HG03432 (cell line): ENCODE data around the gene CCDC24.
A peak's percentile ranks its signal among the peaks of the same experiment; 100 is the strongest.

Experiments used
- ATAC-seq: cut with Tn5 transposase; IDR thresholded peaks from one replicate; pipeline ENCODE4 v1.9.1; 2021; ENCODE audit warnings: mild to moderate bottlenecking, moderate library complexity; ENCODE audit not compliant: unreplicated experiment

Gene CCDC24

DNA sequence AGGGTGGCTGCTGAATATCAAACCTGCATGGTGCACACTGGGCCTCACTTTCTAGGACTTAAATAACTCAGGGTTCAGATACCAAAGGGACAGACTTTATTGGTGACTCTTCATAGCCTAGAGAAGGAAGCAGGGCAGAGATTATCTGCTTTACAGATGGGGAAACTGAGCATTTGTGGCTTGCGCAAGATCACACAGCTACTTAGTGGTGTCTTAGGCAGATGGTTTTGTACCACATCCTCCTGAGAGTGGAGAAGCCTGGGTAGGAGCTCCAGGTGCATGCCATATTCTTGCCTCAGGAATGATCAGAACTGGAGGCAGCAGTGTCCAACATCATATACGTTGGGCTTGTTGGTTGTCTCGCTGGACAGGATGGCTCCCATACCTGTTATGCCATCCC is 28.4 kb upstream of the CCDC24 start:
- no peak for ATAC-seq

GRCh38 chr1:43963890-43964289 is 27.5 kb upstream of the CCDC24 start:
- ATAC-seq: no peak

- ATAC-seq: no peak
Observed at GRCh38 chr1:43965316-43965715, 26.1 kb upstream of the CCDC24 start.

DNA sequence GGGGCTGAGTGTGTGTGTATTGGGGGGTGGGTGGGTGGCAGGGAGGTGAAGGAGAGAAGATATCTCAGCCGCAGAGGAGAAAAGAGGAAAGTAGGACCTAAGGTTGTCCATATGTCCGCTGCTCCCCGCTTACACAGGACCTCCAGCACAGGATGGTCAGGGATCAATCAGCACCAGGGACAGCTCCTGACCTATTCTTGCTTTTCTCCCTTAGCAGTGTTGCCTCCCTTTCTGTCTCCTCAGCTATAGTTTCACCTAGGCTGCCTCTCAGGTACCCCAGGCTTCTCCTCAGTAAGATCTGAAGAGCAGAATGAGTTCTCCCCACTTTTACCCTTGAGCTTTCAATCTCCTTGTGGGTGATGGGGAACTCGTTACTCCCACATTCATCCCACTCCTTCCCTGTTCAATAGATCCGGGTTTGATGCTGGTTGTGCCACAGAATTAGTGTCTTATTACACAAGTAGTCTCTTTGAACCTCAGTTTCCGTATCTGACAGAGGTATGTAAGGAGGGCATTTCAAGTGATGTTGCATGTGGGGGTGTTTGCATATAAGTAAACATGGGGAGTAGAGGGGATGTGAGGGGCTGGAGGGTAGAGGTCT is 23.0 kb upstream of the CCDC24 start:
- ATAC-seq: no peak

- ATAC-seq: no peak
Observed at GRCh38 chr1:43969416-43969745, 22.0 kb upstream of the CCDC24 start.

DNA sequence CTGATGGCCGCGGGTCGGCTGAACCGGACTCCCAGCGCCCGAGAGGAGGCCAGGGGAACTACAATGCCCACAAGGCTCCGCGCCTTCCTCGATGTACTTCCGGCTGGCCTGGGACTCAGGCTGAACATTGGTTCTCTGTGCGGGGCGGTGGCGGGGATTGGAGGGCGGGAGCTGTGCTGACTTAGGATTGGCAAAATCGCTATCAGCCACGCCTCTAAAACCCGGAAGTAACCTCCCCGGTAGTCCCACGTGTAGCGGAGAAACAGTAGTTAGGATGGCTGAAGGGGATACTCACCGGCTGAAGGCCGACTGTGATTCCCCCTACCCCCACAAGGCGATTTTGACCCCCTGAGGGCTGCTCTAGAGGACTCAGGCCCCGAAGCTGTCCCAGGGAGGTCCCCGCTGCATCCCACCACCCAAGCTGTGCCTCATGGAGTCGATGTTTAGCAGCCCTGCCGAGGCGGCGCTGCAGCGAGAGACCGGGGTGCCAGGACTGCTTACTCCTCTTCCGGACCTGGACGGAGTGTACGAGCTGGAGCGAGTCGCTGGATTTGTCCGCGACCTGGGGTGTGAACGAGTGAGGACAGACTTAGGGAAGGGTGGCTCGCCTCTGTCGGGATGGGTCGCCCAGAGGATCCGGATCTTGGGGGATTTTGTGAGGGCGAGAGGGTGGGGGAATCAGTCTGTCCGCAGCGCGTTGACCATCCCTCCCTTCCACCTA is 21.5 kb upstream of the CCDC24 start, which contains the start of gene DPH2:
Gene DPH2 (plus strand): TSS at position 265 of the 721 bp plus-strand sequence. CDS start 166 bp downstream, at position 431.
- ATAC-seq: peak; percentile 72

DNA sequence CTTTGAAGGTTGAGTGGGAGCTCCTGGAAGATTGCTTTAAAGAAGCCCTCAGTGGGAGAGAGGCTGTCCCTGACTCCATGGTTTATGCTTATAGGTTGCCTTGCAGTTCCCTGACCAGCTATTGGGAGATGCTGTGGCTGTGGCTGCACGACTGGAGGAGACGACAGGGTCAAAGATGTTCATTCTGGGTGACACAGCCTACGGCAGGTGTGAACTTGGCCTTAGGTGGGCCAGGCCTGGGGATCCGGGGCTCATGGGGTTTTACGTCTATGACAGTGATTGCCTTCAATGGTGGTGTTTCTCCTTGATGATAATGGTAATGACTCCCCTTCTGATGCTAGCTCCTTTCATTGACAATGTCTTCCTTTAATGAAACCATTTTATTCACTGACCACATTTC is 20.9 kb upstream of the CCDC24 start:
- ATAC-seq: no peak

DNA sequence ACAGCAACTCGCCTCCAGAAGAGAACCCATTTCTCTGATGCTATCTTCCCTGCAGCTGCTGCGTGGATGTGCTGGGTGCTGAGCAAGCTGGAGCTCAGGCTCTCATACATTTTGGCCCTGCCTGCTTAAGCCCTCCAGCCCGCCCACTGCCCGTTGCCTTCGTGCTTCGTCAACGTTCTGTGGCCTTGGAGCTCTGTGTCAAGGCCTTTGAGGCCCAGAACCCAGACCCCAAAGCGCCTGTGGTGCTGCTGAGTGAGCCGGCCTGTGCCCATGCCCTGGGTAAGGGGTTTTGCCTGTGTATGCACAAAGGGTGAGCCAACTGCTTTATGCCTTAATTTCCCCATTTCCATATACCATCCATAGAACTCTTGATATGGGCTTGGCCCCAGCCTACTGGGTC is 20.5 kb upstream of the CCDC24 start:
- ATAC-seq: no peak

- no peak for ATAC-seq
Observed at GRCh38 chr1:43971336-43971980, 19.9 kb upstream of the CCDC24 start.

GRCh38 chr1:43973981-43974442 is 17.4 kb upstream of the CCDC24 start:
- ATAC-seq: no peak

- peak; percentile 76 for ATAC-seq
Observed at GRCh38 chr1:43974443-43975248, 16.8 kb upstream of the CCDC24 start, which contains the start of gene ATP6V0B. Gene ATP6V0B, plus strand, starts transcription at chr1:43974960. Its CDS starts 81 bp downstream, at chr1:43975041.

- ATAC-seq: peak; percentile 3
Observed at GRCh38 chr1:43975249-43975961, 16.0 kb upstream of the CCDC24 start.

GRCh38 chr1:43976045-43976444 is 15.4 kb upstream of the CCDC24 start:
- ATAC-seq: no peak

DNA sequence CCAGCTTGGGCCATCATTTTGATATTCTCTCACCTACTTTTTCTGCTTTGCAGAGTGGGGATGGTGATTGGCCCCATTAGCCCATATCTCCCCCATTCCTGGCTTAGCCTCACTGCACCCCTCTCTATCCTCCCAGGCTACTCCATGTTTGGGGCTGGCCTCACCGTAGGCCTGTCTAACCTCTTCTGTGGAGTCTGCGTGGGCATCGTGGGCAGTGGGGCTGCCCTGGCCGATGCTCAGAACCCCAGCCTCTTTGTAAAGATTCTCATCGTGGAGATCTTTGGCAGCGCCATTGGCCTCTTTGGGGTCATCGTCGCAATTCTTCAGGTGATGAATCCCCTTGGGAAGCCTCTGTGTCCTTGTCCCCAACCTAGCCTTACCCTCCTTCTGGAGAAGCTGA is 14.5 kb upstream of the CCDC24 start:
- ATAC-seq: no peak

DNA sequence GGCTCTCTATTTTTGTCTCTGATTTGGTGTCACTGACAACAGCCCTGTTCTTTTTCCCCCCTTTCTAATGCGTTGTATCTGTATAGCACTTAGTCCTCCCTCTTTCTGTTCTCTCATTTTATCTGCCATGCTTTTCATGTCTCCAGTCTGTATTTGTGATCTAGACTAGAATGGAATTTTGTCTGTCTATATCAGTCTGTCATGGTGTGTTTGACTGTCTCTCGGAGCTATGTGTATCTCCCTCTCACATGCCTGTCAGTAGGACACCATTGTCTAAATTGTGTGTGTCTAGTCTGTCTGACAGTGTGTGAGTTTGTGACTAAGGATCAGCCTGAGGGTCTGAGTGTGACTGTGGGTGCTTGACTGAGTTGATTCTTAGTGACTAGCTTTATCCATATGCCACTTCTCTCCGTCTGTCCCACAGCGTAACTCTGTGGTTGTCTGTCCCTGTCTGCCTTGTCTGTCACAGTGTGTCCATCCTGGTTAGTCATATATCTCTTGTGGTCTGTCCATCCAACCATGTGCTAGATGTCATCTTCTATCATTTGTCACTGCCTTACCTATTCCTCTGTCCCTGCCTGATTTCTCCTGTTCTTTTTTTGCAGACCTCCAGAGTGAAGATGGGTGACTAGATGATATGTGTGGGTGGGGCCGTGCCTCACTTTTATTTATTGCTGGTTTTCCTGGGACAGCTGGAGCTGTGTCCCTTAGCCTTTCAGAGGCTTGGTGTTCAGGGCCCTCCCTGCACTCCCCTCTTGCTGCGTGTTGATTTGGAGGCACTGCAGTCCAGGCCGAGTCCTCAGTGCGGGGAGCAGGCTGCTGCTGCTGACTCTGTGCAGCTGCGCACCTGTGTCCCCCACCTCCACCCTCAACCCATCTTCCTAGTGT is 13.8 kb upstream of the CCDC24 start:
- no peak for ATAC-seq

DNA sequence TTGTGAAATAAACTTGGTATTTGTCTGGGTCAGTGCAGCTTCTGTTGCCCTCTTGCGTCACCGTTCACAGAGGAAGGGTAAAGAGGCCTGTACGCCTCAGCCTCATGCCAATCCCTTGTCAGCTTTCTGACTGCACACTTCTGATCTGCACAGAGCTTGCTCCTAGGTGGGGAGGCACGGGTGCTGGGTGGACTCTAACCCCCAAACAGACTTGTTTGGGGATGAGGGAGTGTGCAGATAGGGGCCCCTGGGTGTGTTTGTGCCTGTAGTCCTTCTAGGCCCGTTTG is 13.2 kb upstream of the CCDC24 start:
- no peak for ATAC-seq

DNA sequence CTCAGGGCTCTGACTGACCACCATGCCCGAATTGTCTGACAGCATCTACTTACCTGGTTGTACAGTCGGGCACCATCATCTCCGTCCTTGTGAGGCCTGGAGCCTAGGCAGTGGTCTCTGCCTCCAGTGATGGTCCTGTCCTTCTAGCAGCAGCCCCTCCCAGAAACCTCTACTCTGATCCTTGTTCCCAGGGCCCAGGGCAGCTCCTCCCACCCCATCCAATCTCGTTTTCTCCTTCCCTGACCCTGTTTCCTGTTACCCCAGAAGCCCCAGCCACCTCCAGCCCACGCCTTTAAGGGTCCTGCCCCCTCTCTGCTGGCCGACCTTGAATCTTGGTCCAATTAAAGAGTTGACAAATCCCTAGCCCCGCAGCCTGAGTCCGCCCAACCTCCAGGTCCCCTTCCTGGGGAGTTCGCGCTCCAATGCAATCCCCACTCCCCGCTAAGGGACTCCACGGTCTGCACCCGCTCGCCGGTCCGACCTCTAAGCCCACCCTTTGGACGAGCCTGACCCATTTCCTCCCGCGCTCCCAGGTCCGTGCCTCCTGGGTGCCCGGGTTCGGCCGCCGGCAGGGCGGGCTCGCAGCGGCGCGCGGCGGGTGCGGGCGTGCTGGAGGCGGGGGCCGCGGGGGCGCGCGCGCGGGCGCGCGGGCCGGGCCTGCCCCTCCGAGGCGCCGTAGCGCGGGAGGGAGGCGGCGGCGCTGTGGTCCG is 12.7 kb upstream of the CCDC24 start, which contains the start of gene B4GALT2:
Gene B4GALT2 (plus strand): TSS at position 660 of the 710 bp plus-strand sequence. CDS start 1,951 bp downstream, outside the sequence.
- ATAC-seq: no peak

- ATAC-seq: no peak
Observed at GRCh38 chr1:43979261-43979527, 12.2 kb upstream of the CCDC24 start.

DNA sequence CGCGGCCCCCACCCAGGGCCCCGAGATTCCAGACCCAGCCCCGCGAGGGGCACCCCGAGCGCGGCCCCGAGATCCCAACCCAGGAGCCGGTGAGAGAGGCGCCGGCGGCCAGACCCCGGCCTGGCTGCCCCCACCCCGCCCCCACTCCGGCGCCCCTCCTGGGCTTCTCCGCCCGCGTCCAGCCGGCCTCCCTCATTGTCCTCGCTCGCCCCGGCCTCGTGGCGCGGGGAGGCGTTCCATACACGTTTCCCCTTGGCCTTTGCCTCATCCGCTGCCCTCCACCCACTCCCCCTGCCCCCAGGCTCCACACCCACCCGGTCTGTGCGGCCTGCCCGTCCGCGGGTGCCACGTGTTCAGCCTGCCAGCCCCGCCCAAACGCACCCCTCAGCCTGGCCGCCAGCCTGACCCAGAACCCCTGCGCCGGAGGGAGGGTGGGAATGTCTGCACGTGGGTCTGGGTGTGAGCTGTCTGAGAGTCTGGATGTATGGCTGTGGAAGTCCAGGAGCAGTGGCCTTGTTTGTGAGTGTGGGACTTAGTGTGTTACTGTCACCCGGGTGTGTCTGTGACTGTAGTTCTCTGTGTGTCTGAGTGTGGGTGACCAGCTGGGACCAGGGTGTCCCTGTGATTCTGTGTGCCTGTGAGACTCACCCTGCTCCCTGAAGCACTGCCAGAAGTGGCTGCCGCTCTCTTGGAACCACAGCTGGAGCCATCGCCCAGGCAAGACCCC is 11.7 kb upstream of the CCDC24 start:
- no peak for ATAC-seq
